ENCODE measurements around the gene CTDSP1.

- peak in 1 of 2 donors; percentile 18 for TF ChIP-seq HNF4A (conservative IDR thresholded peaks at IDR 0.05)
- TF ChIP-seq FOXA1 (IDR thresholded peaks at IDR 0.05) = no peak
- TF ChIP-seq CTCF (IDR thresholded peaks at IDR 0.05; ENCODE audit: low read depth, low read length, missing input control) = peak; percentile 88
- no peak for TF ChIP-seq ZBTB33 (IDR thresholded peaks at IDR 0.05)
- TF ChIP-seq EGR1 (IDR thresholded peaks at IDR 0.05; ENCODE audit: low read depth in 2 of 2) = peak; percentile 73 to 74
- TF ChIP-seq SP1 (IDR thresholded peaks at IDR 0.05) = peak; percentile 61
- no peak for TF ChIP-seq JUND (IDR thresholded peaks at IDR 0.05)
- TF ChIP-seq ATF3 (IDR thresholded peaks at IDR 0.05) = no peak
- TF ChIP-seq RAD21 (IDR thresholded peaks at IDR 0.05) = peak; percentile 80 to 84
- TF ChIP-seq YY1 (IDR thresholded peaks at IDR 0.05) = peak; percentile 56
Measured at GRCh38 chr2:218406209-218406948, 6.7 kb downstream of the CTDSP1 start.

Data from liver (tissue), 3 donors.